Measurements from ENCODE around the gene CACNA1I.
"Not testable (repeated sequence)": the region's sequence is repeated elsewhere in the genome, so short reads cannot be mapped to it uniquely, and the experiment has no call there.

The CACNA1I gene

DNA sequence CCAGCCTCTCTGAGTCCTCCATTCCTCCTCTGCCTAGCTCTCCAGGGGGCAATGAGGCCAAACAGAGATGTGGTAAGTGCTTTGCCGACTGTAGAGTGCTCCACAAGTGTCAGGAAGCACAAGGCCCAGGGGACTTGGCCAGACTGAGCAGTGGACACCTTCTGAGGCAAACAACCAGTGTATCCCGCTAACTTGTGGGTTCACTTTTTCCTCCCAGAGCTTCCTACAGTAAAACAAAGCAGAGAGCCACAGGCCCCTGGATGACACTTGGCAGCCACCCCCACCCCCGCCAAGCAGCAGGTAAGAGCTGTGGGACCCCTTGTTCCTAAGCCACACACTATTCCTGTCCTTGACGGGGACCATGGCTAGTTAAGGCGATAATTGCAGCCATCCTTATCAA lies 160.9 kb downstream of the CACNA1I start:
- H3K4me1 Mint-ChIP-seq: no peaks in the 10 kb centered on the region
- no peak for DNase-seq
- no peak for ATAC-seq (replicated peaks)
- H3K36me3 Mint-ChIP-seq: no peaks in the 10 kb centered on the region
- no peak overlapping the region for H3K4me3 Mint-ChIP-seq
- peaks cover 13 to 28% of the 10 kb centered on the region in 2 donors for H3K27me3 Mint-ChIP-seq
- no peak overlapping the region for H3K27ac Mint-ChIP-seq
- H3K9me3 Mint-ChIP-seq: peaks cover 0 to 2% of the 10 kb centered on the region in 2 donors

DNA sequence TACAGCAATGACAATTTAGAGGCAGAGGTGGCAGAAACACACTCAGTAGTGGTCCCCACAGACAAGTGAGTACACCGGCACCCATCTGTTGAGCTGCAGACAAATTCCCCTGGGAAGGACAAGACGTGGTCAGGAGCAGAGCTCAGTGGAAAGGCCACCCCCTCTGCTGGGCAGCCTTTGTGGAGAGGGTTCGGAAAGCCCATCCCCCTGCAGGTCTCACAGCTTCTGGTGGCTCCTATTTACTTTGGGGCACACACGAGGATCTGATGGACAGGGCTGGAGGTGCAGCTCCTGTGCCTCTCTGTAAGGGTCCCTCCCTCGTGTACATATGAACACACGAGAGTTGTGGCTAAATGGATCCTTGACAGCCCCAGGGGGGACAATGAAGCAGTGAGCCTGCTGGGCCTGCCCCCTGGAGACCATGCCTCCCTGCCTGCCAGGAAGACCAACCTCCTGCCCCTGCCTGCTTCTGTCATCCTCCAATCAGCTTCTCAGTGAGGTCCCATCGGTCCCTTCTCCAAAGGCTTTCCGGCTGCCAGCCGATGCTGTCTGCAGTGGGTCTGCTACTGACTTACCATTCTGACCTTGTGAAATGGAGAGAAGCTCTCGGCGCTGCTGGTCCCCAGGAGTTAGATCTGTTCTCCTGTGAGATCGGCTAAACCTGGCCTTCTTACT lies 161.5 kb downstream of the CACNA1I start:
- no peak overlapping the region for H3K4me3 Mint-ChIP-seq
- ATAC-seq (replicated peaks) (no peak), DNase-seq (no peak)

DNA sequence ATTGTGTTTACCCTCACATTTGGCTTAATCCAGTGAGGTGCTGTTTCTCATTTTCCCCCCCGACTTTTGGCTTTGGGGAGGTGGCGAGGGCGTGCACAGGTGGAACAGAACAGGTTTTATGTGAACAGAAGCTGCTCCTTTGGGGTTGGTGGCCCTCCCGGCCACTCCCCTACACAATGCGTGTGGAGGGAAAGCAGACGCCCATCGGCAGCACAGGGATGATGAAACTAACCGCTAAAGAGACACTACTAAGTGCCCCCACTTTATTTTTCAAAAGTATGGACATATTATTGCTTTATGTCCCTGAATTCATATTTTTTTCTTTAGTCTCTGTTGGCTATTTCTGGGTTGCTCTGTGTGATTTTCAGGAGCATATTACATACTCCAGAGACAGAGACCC lies 162.1 kb downstream of the CACNA1I start:
- DNase-seq: no peak
- Mint-ChIP-seq H3K4me1 (no peaks in the 10 kb centered on the region), H3K27ac (no peak overlapping the region), H3K4me3 (no peak overlapping the region), H3K36me3 (no peaks in the 10 kb centered on the region), H3K27me3 (peaks cover 14 to 20% of the 10 kb centered on the region in 2 donors), H3K9me3 (peaks cover 0 to 2% of the 10 kb centered on the region in 2 donors)
- no peak for ATAC-seq (replicated peaks)

More for the DNA sequence above, 161.5 kb downstream of the CACNA1I start:
- Mint-ChIP-seq H3K36me3 (no peaks in the 10 kb centered on the region), H3K27me3 (peaks cover 13 to 22% of the 10 kb centered on the region in 2 donors), H3K27ac (no peak overlapping the region), H3K4me1 (no peaks in the 10 kb centered on the region), H3K9me3 (peaks cover 0 to 2% of the 10 kb centered on the region in 2 donors)

DNA sequence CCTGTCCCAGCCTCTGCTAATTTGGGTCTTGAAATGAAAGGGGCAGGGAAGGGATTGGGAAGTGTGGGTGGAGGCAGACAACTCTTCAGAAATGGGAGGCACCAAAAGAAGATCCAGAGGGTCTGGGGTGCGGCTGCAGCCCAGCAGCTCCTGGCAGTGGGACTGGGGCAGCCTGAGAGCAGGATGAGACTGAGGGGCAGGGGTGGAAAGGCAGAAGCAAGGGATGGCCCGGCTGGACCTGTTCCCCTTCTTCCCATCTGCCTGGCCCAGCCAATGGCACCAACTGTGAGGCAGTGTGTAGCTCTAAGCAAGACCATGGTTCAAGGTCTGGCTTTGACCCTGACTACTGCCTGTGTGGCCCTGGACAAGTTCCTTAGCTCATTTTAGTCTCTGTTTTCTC lies 162.6 kb downstream of the CACNA1I start:
- DNase-seq (no peak), ATAC-seq (replicated peaks) (no peak)
- Mint-ChIP-seq H3K4me3 (no peak overlapping the region), H3K27me3 (peaks cover 19 to 20% of the 10 kb centered on the region in 2 donors), H3K36me3 (no peaks in the 10 kb centered on the region), H3K9me3 (peaks cover 0 to 2% of the 10 kb centered on the region in 2 donors), H3K4me1 (no peaks in the 10 kb centered on the region), H3K27ac (no peak overlapping the region)

DNA sequence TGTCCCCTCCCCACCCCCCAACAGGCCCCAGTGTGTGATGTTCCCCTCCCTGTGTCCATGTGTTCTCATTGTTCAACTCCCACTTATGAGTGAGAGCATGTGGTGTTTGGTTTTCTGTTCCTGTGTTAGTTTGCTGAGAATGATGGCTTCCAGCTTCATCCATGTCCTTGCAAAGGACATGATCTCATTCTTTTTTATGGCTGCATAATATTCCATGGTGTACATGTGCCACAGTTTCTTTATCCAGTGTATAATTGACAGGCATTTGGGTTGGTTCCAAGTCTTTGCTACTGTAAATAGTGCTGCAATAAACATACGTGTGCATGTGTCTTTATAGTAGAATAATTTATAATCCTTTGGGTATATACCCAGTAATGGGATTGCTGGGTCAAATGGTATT lies 163.5 kb downstream of the CACNA1I start:
- not testable (repeated sequence) for H3K4me1 Mint-ChIP-seq; H3K9me3 Mint-ChIP-seq; ATAC-seq (replicated peaks); H3K27ac Mint-ChIP-seq; H3K4me3 Mint-ChIP-seq; DNase-seq; H3K36me3 Mint-ChIP-seq
- H3K27me3 Mint-ChIP-seq: peaks cover 19 to 20% of the 10 kb centered on the region in 2 donors

DNA sequence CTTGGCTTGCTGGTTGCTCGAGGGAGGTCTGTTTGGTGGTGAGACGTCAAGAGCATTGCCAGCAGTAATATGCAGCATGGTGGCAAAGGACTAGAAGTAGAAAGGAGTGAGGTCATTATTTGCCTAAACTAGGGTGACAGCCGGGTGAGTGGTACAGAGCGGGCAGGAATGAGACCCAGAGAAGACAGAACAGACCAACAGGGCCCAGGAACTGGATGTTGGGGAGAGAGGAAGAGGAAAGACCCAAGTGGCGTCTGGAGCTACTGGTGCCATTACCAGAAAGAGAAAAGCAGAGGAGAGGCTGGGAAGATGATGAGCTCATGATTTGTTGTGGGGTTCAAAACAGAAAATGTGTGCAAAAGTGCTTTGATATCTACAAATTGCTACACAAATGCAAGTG lies 164.3 kb downstream of the CACNA1I start:
- Mint-ChIP-seq H3K4me3 (no peak overlapping the region), H3K27ac (no peak overlapping the region), H3K9me3 (peaks cover 0 to 4% of the 10 kb centered on the region in 2 donors), H3K36me3 (no peaks in the 10 kb centered on the region), H3K4me1 (no peaks in the 10 kb centered on the region), H3K27me3 (peaks cover 19 to 20% of the 10 kb centered on the region in 2 donors)
- ATAC-seq (replicated peaks) (no peak), DNase-seq (no peak)

DNA sequence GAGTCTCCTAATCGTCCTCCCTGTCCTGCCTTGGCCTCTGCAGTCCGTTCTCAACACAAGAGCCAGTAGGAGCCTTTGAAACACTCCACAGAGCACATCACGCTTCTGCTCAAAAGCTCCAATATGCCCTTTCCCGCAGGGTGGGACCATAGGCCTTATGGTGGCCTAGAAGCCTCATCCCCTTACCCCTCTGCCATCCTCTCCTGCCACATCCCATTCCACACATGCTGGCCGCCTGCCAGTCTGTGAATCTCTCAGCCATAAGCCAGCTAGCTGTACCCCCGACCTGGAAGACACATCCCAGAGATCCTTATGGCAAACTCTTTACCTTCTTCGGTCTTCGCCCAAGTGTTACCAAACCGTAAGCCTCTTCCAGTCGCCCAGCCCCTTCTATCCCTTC lies 165.2 kb downstream of the CACNA1I start:
- Mint-ChIP-seq H3K4me3 (no peak overlapping the region), H3K27me3 (peaks cover 19 to 20% of the 10 kb centered on the region in 2 donors), H3K9me3 (peaks cover 0 to 4% of the 10 kb centered on the region in 2 donors), H3K4me1 (no peaks in the 10 kb centered on the region), H3K27ac (no peak overlapping the region), H3K36me3 (no peaks in the 10 kb centered on the region)
- ATAC-seq (replicated peaks): no peak
- no peak for DNase-seq

DNA sequence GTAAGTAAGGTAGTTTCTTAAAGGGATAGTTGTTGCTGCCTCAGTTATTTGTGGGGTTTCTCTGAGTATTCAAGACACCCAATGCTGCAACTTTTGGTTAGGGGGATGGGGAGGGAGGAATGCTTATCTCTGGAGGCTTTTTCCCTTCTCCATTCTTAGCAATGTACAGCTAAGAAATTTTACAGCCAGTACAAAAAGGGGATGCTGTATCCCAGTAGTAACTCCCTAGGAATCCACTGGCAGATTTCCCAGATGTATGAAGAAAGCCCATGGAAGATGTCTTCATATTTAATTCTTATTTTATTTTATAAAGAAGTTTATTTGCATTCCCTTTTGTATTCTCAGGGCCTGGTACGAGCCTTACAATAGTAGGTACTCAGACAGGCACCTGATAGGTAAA lies 168.2 kb downstream of the CACNA1I start:
- Mint-ChIP-seq H3K9me3 (peaks cover 0 to 6% of the 10 kb centered on the region in 2 donors), H3K4me3 (no peak overlapping the region), H3K27me3 (peaks cover 14 to 19% of the 10 kb centered on the region in 2 donors), H3K4me1 (peaks cover 0 to 3% of the 10 kb centered on the region in 2 donors), H3K27ac (no peak overlapping the region), H3K36me3 (peaks cover 0 to 1% of the 10 kb centered on the region in 2 donors)
- no peak for ATAC-seq (replicated peaks)
- DNase-seq: no peak
